Sigmoid colon (tissue), 4 donors: ENCODE results near the gene ETFDH.

Source experiments
- CTCF ChIP-seq, 4 experiments: fragments of 450-650 bp in 3 of 4; fragments of 200-600 bp in 1 of 4; IDR thresholded peaks; one replicate each; pipeline ENCODE4 v1.5.1; 2016 to 2019; ENCODE audit warnings: antibody characterized with exemption in 4 of 4, mild to moderate bottlenecking in 3 of 4, moderate library complexity in 2 of 4
- POLR2A ChIP-seq, 2 donors: fragments of 450-650 bp; IDR thresholded peaks; one replicate each; pipeline ENCODE4 v1.6.1; 2016; ENCODE audit warnings: antibody characterized with exemption in 2 of 2, mild to moderate bottlenecking in 2 of 2, moderate library complexity in 2 of 2
- POLR2AphosphoS5 ChIP-seq, 4 donors: sonication (generic); formaldehyde crosslinking; IDR thresholded peaks; one replicate each; pipeline ENCODE4 v1.6.1; 2017; ENCODE audit warnings: antibody characterized with exemption in 4 of 4

DNA sequence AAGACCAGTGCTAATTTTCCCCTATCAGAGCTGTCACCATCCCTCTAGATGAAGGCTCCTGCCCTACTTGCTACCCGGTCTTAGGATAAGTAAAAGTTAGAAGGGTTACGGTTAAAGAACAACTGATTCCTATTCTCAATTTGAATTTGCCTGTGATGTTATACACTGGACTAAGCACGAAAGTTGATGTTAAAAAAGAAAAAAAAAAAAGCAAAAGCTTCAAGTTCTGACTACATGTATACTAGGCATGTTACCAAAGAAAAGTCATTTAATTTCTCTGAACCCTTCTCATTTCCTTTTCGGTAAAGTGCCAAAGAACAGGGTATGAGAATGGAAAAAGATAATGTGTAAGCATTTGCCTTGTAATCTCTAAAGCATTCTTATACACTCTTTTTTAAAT lies 52.5 kb downstream of the ETFDH start:
- TF ChIP-seq POLR2A (IDR thresholded peaks at IDR 0.05) (no peak), POLR2AphosphoS5 (IDR thresholded peaks at IDR 0.05) (no peak), CTCF (IDR thresholded peaks at IDR 0.05) (no peak)
